Body of pancreas (tissue), 4 donors: ENCODE measurements around the gene WDR18.

Experiments
- CTCF ChIP-seq, 7 experiments: fragments of 450-650 bp in 4 of 7; fragments of 200-600 bp in 3 of 7; sonication (generic) in 3 of 7; IDR thresholded peaks; one replicate each; pipeline ENCODE4 v1.5.1; 2016 to 2019; ENCODE audit warnings: antibody characterized with exemption in 7 of 7
- POLR2A ChIP-seq, 3 donors: fragments of 450-650 bp; IDR thresholded peaks; one replicate each; pipeline ENCODE4 v1.6.1; 2016; ENCODE audit warnings: antibody characterized with exemption in 3 of 3, mild to moderate bottlenecking in 2 of 3

- no peak for TF ChIP-seq CTCF (IDR thresholded peaks at IDR 0.05)
- TF ChIP-seq POLR2A (IDR thresholded peaks at IDR 0.05) = no peak
Measured at GRCh38 chr19:993831-994393, 9.8 kb downstream of the WDR18 start.
